DND-41 (cell line): Measurements from ENCODE around the gene SAG.

Source experiments
- CTCF ChIP-seq: IDR thresholded peaks from 2 replicates; pipeline ENCODE4 v1.5.1; 2012; ENCODE audit warnings: borderline replicate concordance, low read length, moderate library complexity, mild to moderate bottlenecking; ENCODE audit not compliant: poor library complexity, severe bottlenecking; ENCODE audit errors: extremely low read depth
- EZH2 ChIP-seq: IDR thresholded peaks from 3 replicates; pipeline ENCODE4 v1.6.1; 2012; ENCODE audit warnings: borderline replicate concordance, low read depth, mild to moderate bottlenecking, moderate library complexity, low read length, inconsistent platforms; ENCODE audit not compliant: severe bottlenecking

GRCh38 chr2:233380995-233381637 is 73.5 kb downstream of the SAG start:
- TF ChIP-seq CTCF = no peak
- no peak for TF ChIP-seq EZH2
